Testis (tissue), 2 donors: Measurements from ENCODE around the gene AIPL1.

ENCODE experiments used
- POLR2A ChIP-seq: fragments of 450-650 bp; IDR thresholded peaks from one replicate; pipeline ENCODE4 v1.6.1; 2017; ENCODE audit warnings: antibody characterized with exemption, mild to moderate bottlenecking, moderate library complexity
- TF ChIP-seq, protein P1 (sequence below), 3 experiments: fragments of 450-650 bp in 2 of 3; fragments of 200-600 bp in 1 of 3; sonication (generic) in 1 of 3; IDR thresholded peaks; one replicate each; pipeline ENCODE4 v1.5.1; 2016 to 2019; ENCODE audit warnings: antibody characterized with exemption in 3 of 3, mild to moderate bottlenecking in 2 of 3, moderate library complexity in 1 of 3

DNA sequence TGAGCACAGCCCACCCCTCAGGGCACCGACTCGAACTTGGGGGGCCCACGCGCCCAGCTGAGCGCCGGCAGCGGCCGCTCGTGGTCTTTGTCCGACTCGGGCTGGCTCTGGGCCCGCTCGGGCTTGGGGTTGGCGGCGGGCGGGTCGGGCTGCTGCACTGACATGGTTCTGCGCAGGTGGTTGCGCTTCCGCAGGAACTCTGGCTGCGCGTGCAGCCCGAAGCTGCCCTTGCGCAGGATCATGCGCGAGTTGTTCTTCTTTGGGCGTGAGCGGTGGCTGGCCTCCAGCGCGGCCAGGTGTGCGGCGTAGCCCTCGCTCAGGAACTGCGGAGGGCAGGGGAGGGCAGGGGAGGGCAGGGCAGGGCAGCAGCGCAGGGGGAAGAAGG is 20.4 kb upstream of the AIPL1 start:
- TF ChIP-seq POLR2A: no peak
- TF ChIP-seq, protein P1, sequence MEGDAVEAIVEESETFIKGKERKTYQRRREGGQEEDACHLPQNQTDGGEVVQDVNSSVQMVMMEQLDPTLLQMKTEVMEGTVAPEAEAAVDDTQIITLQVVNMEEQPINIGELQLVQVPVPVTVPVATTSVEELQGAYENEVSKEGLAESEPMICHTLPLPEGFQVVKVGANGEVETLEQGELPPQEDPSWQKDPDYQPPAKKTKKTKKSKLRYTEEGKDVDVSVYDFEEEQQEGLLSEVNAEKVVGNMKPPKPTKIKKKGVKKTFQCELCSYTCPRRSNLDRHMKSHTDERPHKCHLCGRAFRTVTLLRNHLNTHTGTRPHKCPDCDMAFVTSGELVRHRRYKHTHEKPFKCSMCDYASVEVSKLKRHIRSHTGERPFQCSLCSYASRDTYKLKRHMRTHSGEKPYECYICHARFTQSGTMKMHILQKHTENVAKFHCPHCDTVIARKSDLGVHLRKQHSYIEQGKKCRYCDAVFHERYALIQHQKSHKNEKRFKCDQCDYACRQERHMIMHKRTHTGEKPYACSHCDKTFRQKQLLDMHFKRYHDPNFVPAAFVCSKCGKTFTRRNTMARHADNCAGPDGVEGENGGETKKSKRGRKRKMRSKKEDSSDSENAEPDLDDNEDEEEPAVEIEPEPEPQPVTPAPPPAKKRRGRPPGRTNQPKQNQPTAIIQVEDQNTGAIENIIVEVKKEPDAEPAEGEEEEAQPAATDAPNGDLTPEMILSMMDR (IDR thresholded peaks at IDR 0.05): no peak
